Measurements from ENCODE around the gene CYB561D2. TPM values are rescaled to one million over a fixed set of nuclear protein-coding genes. Genes with fewer than 3 reads are reported as not detected.
A peak's percentile ranks its signal among the peaks of the same experiment; 100 is the strongest.

The CYB561D2 gene
- total and polyA plus RNA-seq, 4 donors: 18.2 to 50.8 (median 27.7) TPM

GRCh38 chr3:50334339-50335075, 16.2 kb upstream of the CYB561D2 start:
- no peaks in the 10 kb centered on the region for H3K27me3 ChIP-seq (ENCODE audit: control insufficient read depth in 3 of 3, insufficient read depth in 3 of 3, low read length in 2 of 3)
- 52 to 63% methylated on average over 5 of the region's 5 CpGs for WGBS, 2 donors
- TF ChIP-seq CTCF (IDR thresholded peaks at IDR 0.05; ENCODE audit: control extremely low read depth, extremely low read depth): no peak
- H3K27ac ChIP-seq (ENCODE audit: low read depth in 1 of 2, low read length in 1 of 2): peak overlapping the region; percentile 86 to 89
- peaks cover 24 to 33% (median 30%) of the 10 kb centered on the region in 4 donors for H3K36me3 ChIP-seq (ENCODE audit: control insufficient read depth in 4 of 4, insufficient read depth in 4 of 4, low read length in 4 of 4)
- H3K9ac ChIP-seq (ENCODE audit: insufficient read depth in 1 of 2, low read length in 2 of 2): peak overlapping the region in 1 of 2 donors; percentile 26
- peaks cover 10 to 32% (median 15%) of the 10 kb centered on the region in 5 donors for H3K4me1 ChIP-seq (ENCODE audit: control insufficient read depth in 5 of 5, insufficient read depth in 5 of 5, low read length in 5 of 5)
- no peaks in the 10 kb centered on the region for H3K9me3 ChIP-seq (ENCODE audit: control insufficient read depth in 4 of 4, insufficient read depth in 3 of 4, low read length in 3 of 4)
- H3K4me3 ChIP-seq: no peak overlapping the region
- no peak for ATAC-seq (ENCODE audit: insufficient read depth, low FRiP score)
- DNase-seq: no peak

GRCh38 chr3:50336452-50337174, 14.0 kb upstream of the CYB561D2 start:
- H3K4me3 ChIP-seq: peak overlapping the region; percentile 90
- H3K27ac ChIP-seq (ENCODE audit: low read depth in 1 of 2, low read length in 1 of 2): peak overlapping the region; percentile 89 to 96
- H3K9ac ChIP-seq (ENCODE audit: insufficient read depth in 1 of 2, low read length in 2 of 2): peak overlapping the region; percentile 63 to 89
- 1 to 3% methylated on average over 26 to 31 of the region's 31 CpGs for WGBS, 2 donors
- peaks cover 0 to 5% (median 0%) of the 10 kb centered on the region in 3 donors for H3K27me3 ChIP-seq (ENCODE audit: control insufficient read depth in 3 of 3, insufficient read depth in 3 of 3, low read length in 2 of 3)
- no peaks in the 10 kb centered on the region for H3K9me3 ChIP-seq (ENCODE audit: control insufficient read depth in 4 of 4, insufficient read depth in 3 of 4, low read length in 3 of 4)
- no peak for TF ChIP-seq CTCF (IDR thresholded peaks at IDR 0.05; ENCODE audit: control extremely low read depth, extremely low read depth)
- peaks cover 4 to 13% (median 9%) of the 10 kb centered on the region in 4 donors for H3K36me3 ChIP-seq (ENCODE audit: control insufficient read depth in 4 of 4, insufficient read depth in 4 of 4, low read length in 4 of 4)
- peaks cover 10 to 53% (median 20%) of the 10 kb centered on the region in 5 donors for H3K4me1 ChIP-seq (ENCODE audit: control insufficient read depth in 5 of 5, insufficient read depth in 5 of 5, low read length in 5 of 5)
- DNase-seq: no peak
- peak; percentile 10 for ATAC-seq (ENCODE audit: insufficient read depth, low FRiP score)

DNA sequence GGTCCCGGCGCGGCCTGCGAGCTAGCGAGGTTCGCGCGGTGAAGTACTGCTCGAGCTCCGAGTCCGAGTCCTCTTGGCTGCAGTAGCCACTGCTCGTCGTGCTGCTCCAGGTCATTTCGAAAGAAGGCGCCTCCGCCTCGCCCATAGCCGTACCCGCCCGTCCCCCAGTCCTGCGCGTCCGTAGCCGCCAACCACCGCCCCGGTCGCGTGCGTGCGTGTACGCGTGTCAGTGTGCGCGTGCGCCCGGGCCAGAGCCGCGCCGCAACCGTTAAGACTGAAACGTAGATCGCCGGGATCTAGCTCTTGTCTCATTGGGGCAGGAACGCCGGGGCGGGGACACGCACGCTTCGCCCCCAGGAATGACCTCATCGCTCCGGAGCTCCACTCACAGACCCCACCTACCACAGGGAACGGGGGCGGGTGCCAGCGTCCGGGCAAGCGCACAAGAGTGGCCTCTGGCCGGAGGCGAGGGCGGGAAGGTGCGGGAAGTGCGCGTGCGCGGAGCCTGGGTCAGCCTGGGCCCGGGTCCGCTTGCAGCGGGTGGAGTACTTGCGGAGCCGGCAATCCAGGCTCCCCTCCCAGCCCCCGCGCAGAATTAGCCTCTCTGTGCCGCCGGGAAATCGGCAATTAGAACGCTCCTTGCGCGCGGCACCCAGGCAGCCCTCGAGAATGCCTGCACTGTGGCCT, 13.3 kb upstream of the CYB561D2 start:
- H3K4me1 ChIP-seq (ENCODE audit: control insufficient read depth in 5 of 5, insufficient read depth in 5 of 5, low read length in 5 of 5): peaks cover 10 to 58% (median 21%) of the 10 kb centered on the region in 5 donors
- H3K9me3 ChIP-seq (ENCODE audit: control insufficient read depth in 4 of 4, insufficient read depth in 3 of 4, low read length in 3 of 4): no peaks in the 10 kb centered on the region

More for the DNA sequence above, 13.3 kb upstream of the CYB561D2 start:
- Histone ChIP-seq H3K4me3 (peak overlapping the region; percentile 90), H3K9ac (ENCODE audit: insufficient read depth in 1 of 2, low read length in 2 of 2) (peak overlapping the region; percentile 63 to 89), H3K36me3 (ENCODE audit: control insufficient read depth in 4 of 4, insufficient read depth in 4 of 4, low read length in 4 of 4) (peaks cover 0 to 7% (median 2%) of the 10 kb centered on the region in 4 donors), H3K27ac (ENCODE audit: low read depth in 1 of 2, low read length in 1 of 2) (peak overlapping the region; percentile 89 to 96), H3K27me3 (ENCODE audit: control insufficient read depth in 3 of 3, insufficient read depth in 3 of 3, low read length in 2 of 3) (peaks cover 0 to 5% (median 0%) of the 10 kb centered on the region in 3 donors)
- no peak for TF ChIP-seq CTCF (IDR thresholded peaks at IDR 0.05; ENCODE audit: control extremely low read depth, extremely low read depth)
- DNase-seq: peak; percentile 99
- ATAC-seq (ENCODE audit: insufficient read depth, low FRiP score): peak; percentile 84
- WGBS, 2 donors: 0% methylated on average over 77 to 79 of the region's 79 CpGs

Measured in lung (tissue), 12 donors.